HG02852 (cell line): ENCODE data around the gene TAB2.
"Not testable (repeated sequence)": the region's sequence is repeated elsewhere in the genome, so short reads cannot be mapped to it uniquely, and the experiment has no call there.

Source experiments
- ATAC-seq: cut with Tn5 transposase; IDR thresholded peaks from one replicate; pipeline ENCODE4 v1.9.1; 2021; ENCODE audit warnings: mild to moderate bottlenecking, moderate library complexity; ENCODE audit not compliant: unreplicated experiment

Gene TAB2

GRCh38 chr6:149332602-149333265 is 15.2 kb downstream of the TAB2 start:
- ATAC-seq = no peak

GRCh38 chr6:149333266-149333620 is 15.7 kb downstream of the TAB2 start:
- ATAC-seq = no peak

- ATAC-seq = no peak
These were observed 16.7 kb downstream of the TAB2 start for GRCh38 chr6:149334201-149334600.

DNA sequence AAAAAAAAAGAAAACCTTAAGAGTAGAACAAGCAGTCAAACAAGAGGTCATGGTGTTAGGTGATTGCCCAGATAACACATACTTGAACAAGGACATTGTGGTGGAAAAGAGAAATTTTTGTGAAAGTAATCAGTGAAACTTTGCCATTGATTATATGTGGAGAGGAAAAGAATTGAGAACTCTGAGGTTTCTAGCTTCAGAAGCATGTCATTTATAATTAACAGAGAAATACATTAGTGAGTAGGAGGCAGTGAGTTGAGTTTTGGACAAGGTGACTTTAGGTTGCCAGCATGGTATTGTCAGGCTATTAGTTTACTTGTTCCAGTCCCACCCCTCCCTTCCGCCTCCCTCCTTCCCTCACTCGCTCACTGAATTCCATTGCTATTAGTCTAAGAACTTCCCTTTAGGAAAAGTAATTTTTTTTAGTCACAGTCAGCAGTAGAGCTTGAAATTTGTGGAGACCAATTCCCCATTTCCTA is 17.2 kb downstream of the TAB2 start:
- no peak for ATAC-seq

GRCh38 chr6:149335924-149336608 is 18.6 kb downstream of the TAB2 start:
- no peak for ATAC-seq

GRCh38 chr6:149336609-149336928 is 19.1 kb downstream of the TAB2 start:
- ATAC-seq = no peak

GRCh38 chr6:149337320-149337719 is 19.8 kb downstream of the TAB2 start:
- ATAC-seq = no peak

- no peak for ATAC-seq
These were observed 22.7 kb downstream of the TAB2 start for GRCh38 chr6:149340200-149340599.

DNA sequence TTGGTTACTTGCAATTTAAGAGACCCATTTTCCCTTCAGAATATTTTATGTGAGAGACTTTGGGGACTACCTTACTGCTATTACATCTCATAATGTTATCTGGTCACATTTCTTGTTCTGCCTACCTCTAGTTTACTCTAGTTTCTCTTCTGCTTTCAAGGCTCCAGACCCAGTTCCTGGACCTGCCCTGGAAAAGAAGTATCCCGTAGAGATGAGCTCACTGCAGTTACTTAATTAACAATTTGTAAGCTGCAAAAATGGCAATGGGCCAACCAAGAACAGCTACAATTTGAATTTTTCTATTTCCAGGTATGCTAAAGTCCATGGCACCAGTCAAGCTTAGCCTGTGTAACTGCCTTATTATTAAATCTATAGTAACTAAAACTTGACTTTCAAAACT is 25.0 kb downstream of the TAB2 start:
- peak; percentile 63 for ATAC-seq

- no peak for ATAC-seq
These were observed 26.0 kb downstream of the TAB2 start for GRCh38 chr6:149343501-149343900.

DNA sequence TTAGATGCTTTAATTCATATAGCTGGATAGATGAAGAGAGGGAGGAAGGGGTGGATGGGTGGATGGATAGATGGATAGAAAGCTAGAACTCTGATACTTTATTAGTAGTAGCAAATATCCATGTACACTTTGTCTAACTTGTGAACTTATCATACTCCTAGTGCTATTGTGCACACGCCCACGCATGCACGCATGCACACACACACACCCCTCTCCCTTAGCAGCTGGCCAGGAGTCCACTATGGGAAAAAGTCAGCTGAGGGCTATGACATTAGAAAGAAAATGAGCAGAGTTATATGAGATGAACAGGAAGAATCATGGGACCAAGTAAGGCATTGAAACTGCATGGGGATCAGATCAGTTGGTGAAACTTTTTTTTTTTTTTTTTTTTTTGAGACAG is 28.6 kb downstream of the TAB2 start:
- ATAC-seq = no peak

GRCh38 chr6:149347067-149347466 is 29.6 kb downstream of the TAB2 start:
- ATAC-seq = no peak

GRCh38 chr6:149349279-149349678 is 31.8 kb downstream of the TAB2 start:
- ATAC-seq = not testable (repeated sequence)

DNA sequence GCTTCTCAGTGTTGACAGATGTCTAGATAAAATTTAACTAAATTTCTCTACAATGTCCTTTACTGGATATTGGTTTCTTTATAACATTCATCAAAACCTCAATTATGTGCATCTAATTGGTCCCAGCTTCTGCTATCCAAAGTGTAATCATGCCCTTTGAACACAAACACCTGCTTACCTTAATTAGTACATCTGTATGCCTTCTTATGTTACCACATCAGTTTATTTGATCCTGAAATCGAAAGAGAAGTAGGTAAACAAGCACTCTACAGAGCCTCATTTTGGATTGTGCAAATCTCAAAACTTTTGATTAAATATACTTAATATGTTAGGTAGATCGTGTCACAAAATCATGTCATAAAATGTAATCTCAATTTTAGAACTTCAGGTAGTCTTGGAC is 36.5 kb downstream of the TAB2 start:
- no peak for ATAC-seq

DNA sequence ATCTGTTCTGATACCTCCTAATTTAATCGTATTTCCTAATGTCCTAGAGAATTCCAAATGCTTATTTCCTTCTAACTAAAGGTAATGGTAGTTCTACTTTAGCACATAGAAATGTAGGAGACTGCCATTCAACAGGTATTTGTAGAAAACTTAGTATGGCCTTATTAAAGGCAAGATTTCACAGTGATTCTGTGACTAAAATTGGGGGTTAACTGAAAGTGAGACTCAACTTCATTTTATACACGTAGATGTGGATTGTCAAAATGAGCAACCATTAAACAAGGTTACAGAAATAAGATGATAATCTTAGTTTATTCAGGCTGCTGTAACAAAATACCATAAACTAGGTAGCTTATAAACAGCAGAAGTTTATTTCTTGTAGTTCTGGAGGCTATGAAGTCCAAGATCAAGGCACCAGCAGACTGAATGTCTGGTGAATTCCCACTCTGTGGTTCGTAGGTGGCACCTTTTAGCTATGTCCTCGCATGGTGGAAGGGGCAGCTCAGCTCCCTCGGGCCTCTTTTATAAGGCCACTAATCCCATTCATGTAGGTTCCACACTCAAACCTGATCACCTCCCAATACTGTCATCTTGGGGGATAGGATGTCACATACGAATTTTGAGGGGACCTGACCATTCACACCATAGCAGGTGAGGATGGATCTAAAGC is 38.7 kb downstream of the TAB2 start:
- no peak for ATAC-seq

DNA sequence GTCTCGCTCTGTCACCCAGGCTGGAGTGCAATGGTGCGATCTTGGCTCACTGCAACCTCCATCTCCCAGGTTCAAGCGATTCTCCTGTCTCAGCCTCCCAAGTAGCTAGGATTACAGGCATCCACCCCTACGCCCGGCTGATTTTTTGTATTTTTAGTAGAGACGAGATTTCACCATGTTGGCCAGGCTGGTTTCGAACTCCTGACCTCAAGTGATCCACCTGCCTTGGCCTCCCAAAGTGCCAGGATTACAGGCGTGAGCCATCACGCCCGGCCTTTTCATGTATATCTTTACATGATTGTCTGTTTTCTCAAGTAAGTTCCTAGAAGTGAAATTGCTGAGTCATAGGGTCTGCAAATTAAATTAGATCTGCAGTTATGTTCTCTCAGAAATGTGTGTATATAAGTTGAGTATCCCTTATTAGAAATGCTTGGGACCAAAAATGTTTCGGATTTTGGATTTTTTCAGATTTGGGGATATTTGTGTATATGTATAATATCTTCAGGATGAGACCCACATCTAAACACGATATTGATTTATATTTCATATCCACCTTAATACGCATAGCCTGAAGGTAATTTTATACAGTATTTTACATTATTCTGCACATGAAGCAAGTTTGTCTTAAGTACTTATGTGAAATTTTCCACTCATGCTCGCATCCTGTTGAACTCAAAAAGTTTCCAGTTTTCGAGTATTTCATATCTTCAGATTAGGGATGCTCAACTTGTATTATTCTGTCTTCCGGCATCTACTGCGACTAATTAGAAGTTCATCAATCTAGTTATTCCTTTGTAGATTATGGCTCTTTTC is 40.4 kb downstream of the TAB2 start:
- ATAC-seq = no peak

GRCh38 chr6:149359440-149359839 is 41.9 kb downstream of the TAB2 start:
- no peak for ATAC-seq

- no peak for ATAC-seq
These were observed 43.0 kb downstream of the TAB2 start for GRCh38 chr6:149360536-149360935.

- no peak for ATAC-seq
These were observed 44.8 kb downstream of the TAB2 start for GRCh38 chr6:149362289-149362688.

DNA sequence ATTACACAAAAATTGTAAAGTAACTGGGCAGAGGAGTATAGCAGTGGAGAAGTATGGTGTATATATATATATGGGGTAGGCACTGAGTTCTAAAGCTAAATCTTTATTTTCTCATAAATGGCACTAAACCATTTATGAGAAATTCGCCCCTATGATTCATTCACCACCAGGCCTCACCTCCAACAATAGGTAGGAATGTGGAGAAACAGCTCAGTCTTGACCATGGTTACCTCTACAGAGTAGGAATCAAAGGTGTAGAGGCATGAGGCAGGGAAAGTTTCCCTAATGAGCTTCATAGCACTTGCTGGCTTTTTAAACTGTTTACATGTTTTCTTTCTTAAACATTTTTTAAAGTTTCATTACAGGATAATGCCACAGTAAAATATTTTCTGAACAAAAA is 45.6 kb downstream of the TAB2 start:
- ATAC-seq = no peak

- no peak for ATAC-seq
These were observed 47.0 kb downstream of the TAB2 start for GRCh38 chr6:149364557-149364956.
